ENCODE measurements around the gene CCL5. TPM values are rescaled to one million over a fixed set of nuclear protein-coding genes. Genes with fewer than 3 reads are reported as not detected.
"Not testable (repeated sequence)": the region's sequence is repeated elsewhere in the genome, so short reads cannot be mapped to it uniquely, and the experiment has no call there.

Gene CCL5
- total RNA-seq, 2 donors from 2014 or later = 3.6 to 4.4 TPM

DNA sequence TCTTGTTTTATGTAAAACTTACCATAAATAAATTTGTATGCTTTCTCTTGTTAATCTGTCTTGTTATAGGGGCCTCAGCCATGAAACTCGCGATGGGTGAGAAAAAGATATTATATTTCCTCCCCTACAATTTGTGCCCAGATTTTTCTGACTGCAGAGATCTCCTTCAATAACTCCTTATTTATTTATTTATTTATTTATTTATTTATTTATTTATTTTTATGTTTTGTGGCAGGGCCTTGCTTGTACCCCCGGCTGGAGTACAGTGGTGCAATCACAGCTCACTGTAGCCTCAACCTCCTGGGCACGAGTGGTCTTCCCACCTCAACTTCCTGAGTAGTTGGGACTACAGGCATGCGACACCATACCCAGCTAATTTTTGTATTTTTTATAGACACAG, 23.3 kb upstream of the CCL5 start:
- Histone ChIP-seq H3K27ac (no peak overlapping the region), H3K4me1 (no peaks in the 10 kb centered on the region), H3K27me3 (no peaks in the 10 kb centered on the region), H3K9me3 (no peaks in the 10 kb centered on the region), H3K9ac (ENCODE audit: low read depth in 2 of 2, low read length in 2 of 2) (no peak overlapping the region), H3K4me3 (no peak overlapping the region), H3K36me3 (no peaks in the 10 kb centered on the region)
- intact Hi-C loops (cut with DNase I) = no loop called here
- TF ChIP-seq CTCF (IDR thresholded peaks at IDR 0.05) = no peak
- no peak for DNase-seq

DNA sequence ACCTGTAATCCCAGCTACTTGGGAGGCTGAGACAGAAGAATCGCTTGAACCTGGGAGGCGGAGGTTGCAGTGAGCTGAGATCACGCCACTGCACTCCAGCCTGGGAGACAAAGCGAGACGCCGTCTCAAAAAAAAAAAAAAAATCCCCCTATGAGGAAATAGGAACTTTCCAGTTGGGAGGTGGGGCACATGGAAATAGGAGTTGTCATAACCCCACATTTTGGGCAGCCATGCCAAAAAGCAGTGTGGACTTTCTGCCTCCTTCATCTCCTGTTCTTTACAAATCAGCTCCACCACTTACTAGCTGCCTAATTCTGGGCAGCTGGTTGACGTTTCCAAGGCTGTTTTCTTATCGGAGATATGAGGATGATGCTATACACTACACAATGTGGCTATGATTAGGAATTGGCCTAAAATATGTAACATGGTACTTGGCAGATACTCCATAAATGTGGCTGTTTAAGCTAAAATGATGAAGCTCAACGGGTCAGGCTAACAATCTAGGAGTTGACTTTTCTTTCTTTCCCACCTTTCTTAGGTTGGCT, 21.5 kb upstream of the CCL5 start:
- DNase-seq = no peak
- no peaks in the 10 kb centered on the region for H3K4me1 ChIP-seq
- no peak overlapping the region for H3K9ac ChIP-seq (ENCODE audit: low read depth in 2 of 2, low read length in 2 of 2)
- no peaks in the 10 kb centered on the region for H3K27me3 ChIP-seq
- H3K36me3 ChIP-seq = no peaks in the 10 kb centered on the region
- intact Hi-C loops (cut with DNase I) = no loop called here
- H3K27ac ChIP-seq = no peak overlapping the region
- H3K9me3 ChIP-seq = no peaks in the 10 kb centered on the region
- no peak overlapping the region for H3K4me3 ChIP-seq
- no peak for TF ChIP-seq CTCF (IDR thresholded peaks at IDR 0.05)

DNA sequence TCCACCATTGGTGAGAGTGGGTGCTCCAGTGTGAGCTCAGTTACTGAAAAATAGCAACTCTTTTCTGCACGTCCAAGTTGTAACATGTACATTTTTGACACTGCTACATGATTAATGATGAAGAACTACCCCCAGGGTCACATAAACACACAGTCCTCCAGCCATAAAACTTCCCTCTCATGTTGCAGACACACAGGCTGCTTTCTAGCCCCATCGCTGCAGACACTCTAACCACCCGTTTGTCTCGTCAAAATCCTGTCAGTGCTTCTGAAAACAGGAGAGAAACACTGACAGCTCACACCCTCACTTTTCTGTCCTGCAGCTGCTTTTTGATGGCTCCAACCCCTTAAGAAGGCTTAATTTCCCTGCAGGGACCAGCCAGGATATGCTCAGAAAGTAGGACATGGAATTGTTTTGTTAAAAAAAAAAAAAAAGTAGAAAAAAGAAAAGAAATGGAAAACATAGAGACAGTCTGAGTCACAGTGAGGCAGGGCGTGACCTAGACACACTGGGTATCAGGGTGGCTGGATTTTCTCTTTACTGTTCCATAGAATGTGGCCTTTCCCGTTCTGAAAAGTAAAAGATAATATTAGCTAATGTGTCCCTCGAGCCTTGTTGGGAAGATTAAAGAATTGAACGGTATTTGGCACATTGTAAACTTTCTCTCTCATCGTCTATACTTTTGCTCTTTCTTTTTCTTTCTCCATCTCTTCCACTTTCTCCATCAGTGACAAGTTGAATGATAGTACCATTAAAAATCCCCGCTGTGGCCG, 20.7 kb upstream of the CCL5 start:
- Histone ChIP-seq H3K4me1 (no peaks in the 10 kb centered on the region), H3K4me3 (no peak overlapping the region), H3K36me3 (no peaks in the 10 kb centered on the region), H3K27me3 (no peaks in the 10 kb centered on the region), H3K27ac (no peak overlapping the region), H3K9ac (ENCODE audit: low read depth in 2 of 2, low read length in 2 of 2) (no peak overlapping the region), H3K9me3 (no peaks in the 10 kb centered on the region)
- DNase-seq = no peak
- intact Hi-C loops (cut with DNase I) = no loop called here
- no peak for TF ChIP-seq CTCF (IDR thresholded peaks at IDR 0.05)

DNA sequence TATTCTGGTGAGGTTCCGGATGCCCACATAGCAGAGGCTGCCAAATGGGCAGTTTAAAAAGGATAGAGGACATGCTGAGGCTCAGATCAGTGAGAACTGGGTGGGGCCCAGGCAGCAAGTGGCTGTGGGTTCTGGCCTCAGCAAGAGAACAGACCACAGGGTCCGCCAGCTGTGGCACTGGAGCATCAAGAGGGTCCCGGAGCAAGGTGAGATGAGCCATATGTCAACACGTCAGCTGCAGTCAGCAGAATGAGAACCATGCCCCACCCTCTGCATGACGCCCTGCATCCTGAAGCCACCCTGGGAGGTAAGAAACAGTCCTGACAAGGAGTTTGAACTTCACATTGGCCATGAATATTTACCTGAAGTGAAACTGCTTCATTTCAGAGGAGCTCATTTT, 20.1 kb upstream of the CCL5 start:
- no peaks in the 10 kb centered on the region for H3K36me3 ChIP-seq
- H3K27ac ChIP-seq = no peak overlapping the region
- no peak overlapping the region for H3K4me3 ChIP-seq
- TF ChIP-seq CTCF (IDR thresholded peaks at IDR 0.05) = no peak
- intact Hi-C loops (cut with DNase I) = no loop called here
- no peaks in the 10 kb centered on the region for H3K9me3 ChIP-seq
- H3K9ac ChIP-seq (ENCODE audit: low read depth in 2 of 2, low read length in 2 of 2) = no peak overlapping the region
- no peaks in the 10 kb centered on the region for H3K27me3 ChIP-seq
- H3K4me1 ChIP-seq = no peaks in the 10 kb centered on the region
- no peak for DNase-seq

DNA sequence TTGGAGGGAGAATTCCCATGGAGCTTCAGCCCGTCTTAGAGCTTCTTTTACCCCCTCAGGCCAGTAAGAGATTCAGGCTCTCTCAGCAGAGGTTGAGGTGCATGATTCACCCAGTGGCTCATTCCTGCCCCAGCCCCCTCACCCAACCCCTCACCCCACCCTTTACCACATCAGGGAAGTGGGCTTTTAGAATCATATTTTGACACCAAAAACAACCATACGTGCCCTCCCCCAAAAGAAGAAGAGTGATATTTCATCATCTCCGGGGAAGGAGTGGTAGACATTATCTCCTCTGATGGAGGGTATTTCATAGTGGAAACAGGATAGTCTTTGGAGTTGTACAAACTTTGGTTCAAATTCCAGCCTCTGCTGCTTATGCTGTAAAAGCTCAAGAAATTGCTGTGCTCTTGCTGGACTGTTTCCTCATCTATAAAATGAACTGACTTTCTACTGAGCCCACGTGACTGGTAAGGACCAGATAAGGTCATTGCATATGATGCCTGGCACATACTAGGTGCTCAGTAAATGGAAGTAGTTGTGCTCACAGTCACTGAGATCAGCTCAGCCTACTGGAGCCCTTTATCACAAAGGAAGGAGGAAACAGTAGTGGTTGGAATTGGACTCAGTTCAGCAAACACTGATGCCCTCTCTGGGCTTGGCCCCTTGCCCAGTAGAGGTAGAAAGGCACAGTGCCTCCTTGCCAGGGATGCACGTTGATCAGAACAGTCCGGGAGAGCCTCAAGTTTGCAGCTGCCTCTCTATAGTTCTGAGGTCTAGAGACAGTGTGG, 18.3 kb upstream of the CCL5 start:
- H3K9me3 ChIP-seq = no peaks in the 10 kb centered on the region
- H3K27me3 ChIP-seq = no peaks in the 10 kb centered on the region
- H3K36me3 ChIP-seq = no peaks in the 10 kb centered on the region
- H3K27ac ChIP-seq = no peak overlapping the region
- H3K4me1 ChIP-seq = no peaks in the 10 kb centered on the region
- H3K9ac ChIP-seq (ENCODE audit: low read depth in 2 of 2, low read length in 2 of 2) = no peak overlapping the region
- H3K4me3 ChIP-seq = no peak overlapping the region
- intact Hi-C loops (cut with DNase I) = no loop called here
- peak; percentile 46 for DNase-seq
- no peak for TF ChIP-seq CTCF (IDR thresholded peaks at IDR 0.05)

GRCh38 chr17:35897772-35898171, 17.6 kb upstream of the CCL5 start:
- intact Hi-C loops (cut with DNase I); H3K27me3 ChIP-seq; H3K27ac ChIP-seq: not testable (repeated sequence)

More at GRCh38 chr17:35897772-35898171, 17.6 kb upstream of the CCL5 start:
- not testable (repeated sequence) for H3K9me3 ChIP-seq; H3K9ac ChIP-seq (ENCODE audit: low read depth in 2 of 2, low read length in 2 of 2); DNase-seq; H3K36me3 ChIP-seq; H3K4me1 ChIP-seq; H3K4me3 ChIP-seq
